Liver (tissue), 9 donors: ENCODE results near the gene CORO1A. TPM values are rescaled to one million over a fixed set of nuclear protein-coding genes. Genes with fewer than 3 reads are reported as not detected.

Source experiments
- DNase-seq: peaks from one replicate; pipeline ENCODE4 v3.0.0-alpha.2; 2017; ENCODE audit warnings: low spot score
- H3K27ac ChIP-seq, 2 donors: one replicate each; pipeline ENCODE4 v1.7.0; 2013; ENCODE audit warnings: inconsistent platforms in 2 of 2, low read length in 2 of 2, control low read depth in 1 of 2, low read depth in 1 of 2, mild to moderate bottlenecking in 1 of 2
- H3K27me3 ChIP-seq, 4 donors: one replicate each; pipeline versions ENCODE4 v1.6.1 to v1.7.0; 2013; ENCODE audit warnings: low read length in 3 of 4, inconsistent platforms in 1 of 4, mild to moderate bottlenecking in 1 of 4, moderate library complexity in 1 of 4; ENCODE audit not compliant: control insufficient read depth in 4 of 4, insufficient read depth in 4 of 4
- H3K36me3 ChIP-seq, 4 donors: one replicate each; pipeline versions ENCODE4 v1.6.1 to v1.7.0; 2013; ENCODE audit warnings: low read length in 3 of 4, mild to moderate bottlenecking in 3 of 4, low read depth in 1 of 4, moderate library complexity in 1 of 4; ENCODE audit not compliant: control insufficient read depth in 4 of 4, insufficient read depth in 3 of 4
- H3K4me1 ChIP-seq, 4 donors: one replicate each; pipeline versions ENCODE4 v1.6.1 to v1.7.0; 2013; ENCODE audit warnings: low read length in 3 of 4, mild to moderate bottlenecking in 3 of 4, moderate library complexity in 1 of 4; ENCODE audit not compliant: control insufficient read depth in 4 of 4, insufficient read depth in 4 of 4
- H3K4me3 ChIP-seq, 3 donors: one replicate each; pipeline versions ENCODE4 v1.6.1 to v1.7.0; 2013; ENCODE audit warnings: low read length in 3 of 3, control low read depth in 1 of 3, low read depth in 1 of 3, mild to moderate bottlenecking in 1 of 3
- H3K9ac ChIP-seq, 2 donors: one replicate each; pipeline ENCODE4 v1.7.0; 2013; ENCODE audit warnings: low read length in 2 of 2, mild to moderate bottlenecking in 2 of 2, moderate library complexity in 2 of 2, control low read depth in 1 of 2, low read depth in 1 of 2
- H3K9me3 ChIP-seq, 4 donors: one replicate each; pipeline versions ENCODE4 v1.6.1 to v1.7.0; 2013; ENCODE audit warnings: low read length in 3 of 4; ENCODE audit not compliant: control insufficient read depth in 4 of 4
- ATF3 ChIP-seq: IDR thresholded peaks from 2 replicates; pipeline ENCODE4 v1.6.1; 2016; ENCODE audit warnings: antibody characterized with exemption
- EGR1 ChIP-seq, 2 donors: IDR thresholded peaks; 2 replicates each; pipeline ENCODE4 v1.6.1; 2016 to 2018; ENCODE audit warnings: antibody characterized with exemption in 2 of 2, low read depth in 2 of 2
- FOXA1 ChIP-seq: IDR thresholded peaks from 2 replicates; pipeline ENCODE4 v1.6.1; 2016; ENCODE audit warnings: antibody characterized with exemption
- HNF4A ChIP-seq, 2 donors: conservative IDR thresholded peaks; 2 replicates each; pipeline ENCODE4 v1.6.1; 2016; ENCODE audit warnings: antibody characterized with exemption in 2 of 2, mild to moderate bottlenecking in 2 of 2
- HNF4G ChIP-seq: IDR thresholded peaks from 2 replicates; pipeline ENCODE4 v1.6.1; 2016; ENCODE audit warnings: antibody characterized with exemption
- JUND ChIP-seq, 2 donors: IDR thresholded peaks; 2 replicates each; pipeline ENCODE4 v1.6.1; 2016; ENCODE audit warnings: antibody characterized with exemption in 2 of 2
- NR2F2 ChIP-seq: IDR thresholded peaks from 2 replicates; pipeline ENCODE4 v1.6.1; 2016; ENCODE audit warnings: antibody characterized with exemption
- RAD21 ChIP-seq, 2 donors: IDR thresholded peaks; 2 replicates each; pipeline ENCODE4 v1.6.1; 2016; ENCODE audit warnings: antibody characterized with exemption in 2 of 2, mild to moderate bottlenecking in 2 of 2
- REST ChIP-seq: IDR thresholded peaks from 2 replicates; pipeline ENCODE4 v1.6.1; 2016; ENCODE audit warnings: antibody characterized with exemption, mild to moderate bottlenecking
- RXRA ChIP-seq, 2 donors: IDR thresholded peaks; 2 replicates each; pipeline ENCODE4 v1.6.1; 2017 to 2018; ENCODE audit warnings: antibody characterized with exemption in 2 of 2, mild to moderate bottlenecking in 1 of 2
- SP1 ChIP-seq: IDR thresholded peaks from 2 replicates; pipeline ENCODE4 v1.6.1; 2018; ENCODE audit warnings: antibody characterized with exemption, mild to moderate bottlenecking
- TAF1 ChIP-seq: conservative IDR thresholded peaks from 2 replicates; pipeline ENCODE4 v1.6.1; 2016; ENCODE audit warnings: antibody characterized with exemption, mild to moderate bottlenecking
- WGBS: extraction: QIAGEN DNeasy Blood & Tissue Kit; methylation state at CpG from one replicate; pipeline ENCODE4 v1.1.7; 2013; 5-methylcytosine and 5-hydroxymethylcytosine counted together
- polyA plus RNA-seq, 2 donors: library from polyadenylated mRNA; stranded (reverse) in 1 of 2; unstranded in 1 of 2; fragments of 200-250 nt in 1 of 2; fragments of >200 nt in 1 of 2; fragmentation: Nextera tagmentation in 1 of 2; extraction: Ambion mirVana in 1 of 2; gene quantifications; one replicate each; pipeline versions ENCODE4 v1.2.1 to v1.2.3, GENCODE V29; 2013 to 2015
- total RNA-seq, 2 donors: library from RNA; depleted of rRNA; stranded (reverse); fragments of >200 nt; gene quantifications; one replicate each; pipeline ENCODE4 v1.2.3, GENCODE V29; 2014
- TF ChIP-seq, protein P1 (sequence below): IDR thresholded peaks from 2 replicates; pipeline ENCODE4 v1.6.1; 2016; ENCODE audit warnings: antibody characterized with exemption
- TF ChIP-seq, protein P2 (sequence below): fragments of 150-350 bp; IDR thresholded peaks from 2 replicates; pipeline ENCODE4 v1.5.1; 2017; ENCODE audit warnings: improper control_type of control experiment, low read depth, low read length; ENCODE audit not compliant: missing input control
- TF ChIP-seq, protein P3 (sequence below): IDR thresholded peaks from 2 replicates; pipeline ENCODE4 v1.6.1; 2016; ENCODE audit warnings: antibody characterized with exemption
- donor health status: healthy.
- donor health status: healthy.
- donor health status: healthy.
- donor health status: healthy.
- donor health status: healthy.

The CORO1A gene
- total and polyA plus RNA-seq, 4 donors = 6.0 to 26.7 (median 14.7) TPM

DNA sequence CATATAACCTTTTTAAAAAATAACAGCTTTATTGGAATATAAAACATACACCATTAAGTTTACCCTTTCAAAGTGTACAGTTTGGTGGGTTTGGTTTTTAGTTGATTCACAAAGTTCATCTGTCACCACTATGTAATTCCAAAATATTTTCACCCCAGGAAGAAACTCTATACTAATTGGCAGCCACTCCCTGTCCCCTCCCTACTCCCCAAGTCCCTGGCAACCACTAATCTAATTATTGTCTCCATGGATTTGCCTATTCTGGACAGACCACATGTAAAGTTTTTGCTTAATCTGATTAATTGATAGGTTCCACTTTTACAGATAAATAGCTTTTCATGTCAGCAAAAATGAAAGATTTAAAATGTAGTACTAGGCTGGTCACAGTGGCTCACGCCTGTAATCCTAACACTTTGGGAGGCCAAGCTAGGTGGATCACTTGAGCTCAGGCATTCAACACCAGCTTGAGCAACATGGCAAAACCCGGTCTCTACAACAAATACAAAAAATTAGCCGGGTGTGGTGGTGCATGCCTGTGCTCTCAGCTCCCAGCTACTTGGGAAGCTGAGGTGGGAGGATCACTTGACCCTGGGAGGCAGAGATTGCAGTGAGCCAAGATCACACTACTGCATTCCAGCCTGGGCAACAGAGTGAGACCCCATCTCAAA, 35.4 kb upstream of the CORO1A start:
- Histone ChIP-seq H3K27ac (no peak overlapping the region), H3K4me1 (no peaks in the 10 kb centered on the region), H3K27me3 (no peaks in the 10 kb centered on the region), H3K36me3 (no peaks in the 10 kb centered on the region), H3K9me3 (no peaks in the 10 kb centered on the region), H3K9ac (no peak overlapping the region), H3K4me3 (no peak overlapping the region)
- WGBS = 94% methylated on average over 3 of the region's 3 CpGs
- TF ChIP-seq RXRA (IDR thresholded peaks at IDR 0.05) (no peak), TAF1 (no peak), HNF4G (no peak), REST (no peak), FOXA1 (no peak), JUND (IDR thresholded peaks at IDR 0.05) (no peak), RAD21 (IDR thresholded peaks at IDR 0.05) (no peak), SP1 (no peak), ATF3 (no peak), NR2F2 (no peak), EGR1 (IDR thresholded peaks at IDR 0.05; ENCODE audit: low read depth in 2 of 2) (no peak)
- TF ChIP-seq, protein P1, sequence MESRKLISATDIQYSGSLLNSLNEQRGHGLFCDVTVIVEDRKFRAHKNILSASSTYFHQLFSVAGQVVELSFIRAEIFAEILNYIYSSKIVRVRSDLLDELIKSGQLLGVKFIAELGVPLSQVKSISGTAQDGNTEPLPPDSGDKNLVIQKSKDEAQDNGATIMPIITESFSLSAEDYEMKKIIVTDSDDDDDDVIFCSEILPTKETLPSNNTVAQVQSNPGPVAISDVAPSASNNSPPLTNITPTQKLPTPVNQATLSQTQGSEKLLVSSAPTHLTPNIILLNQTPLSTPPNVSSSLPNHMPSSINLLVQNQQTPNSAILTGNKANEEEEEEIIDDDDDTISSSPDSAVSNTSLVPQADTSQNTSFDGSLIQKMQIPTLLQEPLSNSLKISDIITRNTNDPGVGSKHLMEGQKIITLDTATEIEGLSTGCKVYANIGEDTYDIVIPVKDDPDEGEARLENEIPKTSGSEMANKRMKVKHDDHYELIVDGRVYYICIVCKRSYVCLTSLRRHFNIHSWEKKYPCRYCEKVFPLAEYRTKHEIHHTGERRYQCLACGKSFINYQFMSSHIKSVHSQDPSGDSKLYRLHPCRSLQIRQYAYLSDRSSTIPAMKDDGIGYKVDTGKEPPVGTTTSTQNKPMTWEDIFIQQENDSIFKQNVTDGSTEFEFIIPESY = no peak
- TF ChIP-seq, protein P2, sequence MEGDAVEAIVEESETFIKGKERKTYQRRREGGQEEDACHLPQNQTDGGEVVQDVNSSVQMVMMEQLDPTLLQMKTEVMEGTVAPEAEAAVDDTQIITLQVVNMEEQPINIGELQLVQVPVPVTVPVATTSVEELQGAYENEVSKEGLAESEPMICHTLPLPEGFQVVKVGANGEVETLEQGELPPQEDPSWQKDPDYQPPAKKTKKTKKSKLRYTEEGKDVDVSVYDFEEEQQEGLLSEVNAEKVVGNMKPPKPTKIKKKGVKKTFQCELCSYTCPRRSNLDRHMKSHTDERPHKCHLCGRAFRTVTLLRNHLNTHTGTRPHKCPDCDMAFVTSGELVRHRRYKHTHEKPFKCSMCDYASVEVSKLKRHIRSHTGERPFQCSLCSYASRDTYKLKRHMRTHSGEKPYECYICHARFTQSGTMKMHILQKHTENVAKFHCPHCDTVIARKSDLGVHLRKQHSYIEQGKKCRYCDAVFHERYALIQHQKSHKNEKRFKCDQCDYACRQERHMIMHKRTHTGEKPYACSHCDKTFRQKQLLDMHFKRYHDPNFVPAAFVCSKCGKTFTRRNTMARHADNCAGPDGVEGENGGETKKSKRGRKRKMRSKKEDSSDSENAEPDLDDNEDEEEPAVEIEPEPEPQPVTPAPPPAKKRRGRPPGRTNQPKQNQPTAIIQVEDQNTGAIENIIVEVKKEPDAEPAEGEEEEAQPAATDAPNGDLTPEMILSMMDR = no peak
- TF ChIP-seq, protein P3, sequence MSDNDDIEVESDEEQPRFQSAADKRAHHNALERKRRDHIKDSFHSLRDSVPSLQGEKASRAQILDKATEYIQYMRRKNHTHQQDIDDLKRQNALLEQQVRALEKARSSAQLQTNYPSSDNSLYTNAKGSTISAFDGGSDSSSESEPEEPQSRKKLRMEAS = no peak
- DNase-seq = no peak

- DNase-seq = no peak
- WGBS = 92% methylated on average over 5 of the region's 5 CpGs
- Histone ChIP-seq H3K27ac (no peak overlapping the region), H3K4me3 (no peak overlapping the region), H3K36me3 (no peaks in the 10 kb centered on the region), H3K4me1 (no peaks in the 10 kb centered on the region), H3K9me3 (no peaks in the 10 kb centered on the region), H3K9ac (no peak overlapping the region), H3K27me3 (no peaks in the 10 kb centered on the region)
- TF ChIP-seq RAD21 (IDR thresholded peaks at IDR 0.05) = no peak
- TF ChIP-seq, protein P2 = no peak
- no peak for TF ChIP-seq JUND (IDR thresholded peaks at IDR 0.05)
- TF ChIP-seq FOXA1 = no peak
- no peak for TF ChIP-seq RXRA (IDR thresholded peaks at IDR 0.05)
- no peak for TF ChIP-seq ATF3
- TF ChIP-seq, protein P1 = no peak
- TF ChIP-seq, protein P3 = no peak
- no peak for TF ChIP-seq HNF4A (conservative IDR thresholded peaks at IDR 0.05)
- TF ChIP-seq TAF1 = no peak
Observed at GRCh38 chr16:30149250-30149930, 34.0 kb upstream of the CORO1A start.
